KMS-11 (cell line): ENCODE results near the gene GTF3A.

Experiments
- H2AFZ ChIP-seq: fragments of 200-600 bp; sonication (generic); 2 replicates; pipeline ENCODE4 v1.6.1; 2016; ENCODE audit warnings: antibody characterized with exemption, mixed run types, low read depth
- H3K27ac ChIP-seq: fragments of 200-600 bp; sonication (generic); 2 replicates; pipeline ENCODE4 v1.6.1; 2016; ENCODE audit warnings: mild to moderate bottlenecking, mixed run types
- H3K27me3 ChIP-seq: fragments of 200-600 bp; sonication (generic); 2 replicates; pipeline ENCODE4 v1.6.1; 2017; ENCODE audit warnings: mild to moderate bottlenecking, low read depth, mixed run types, moderate library complexity; ENCODE audit not compliant: insufficient read depth
- H3K36me3 ChIP-seq: fragments of 200-600 bp; sonication (generic); 2 replicates; pipeline ENCODE4 v1.6.1; 2017; ENCODE audit warnings: mild to moderate bottlenecking, mixed run types; ENCODE audit not compliant: insufficient read depth
- H3K4me1 ChIP-seq: fragments of 200-600 bp; sonication (generic); 2 replicates; pipeline ENCODE4 v1.6.1; 2016; ENCODE audit warnings: mild to moderate bottlenecking, low read depth, mixed run types; ENCODE audit not compliant: poor library complexity, severe bottlenecking
- H3K4me2 ChIP-seq: fragments of 200-600 bp; sonication (generic); 2 replicates; pipeline ENCODE4 v1.7.0; 2016; ENCODE audit warnings: mild to moderate bottlenecking, mixed run types
- H3K4me3 ChIP-seq: fragments of 200-600 bp; sonication (generic); IDR thresholded peaks from 2 replicates; pipeline ENCODE4 v1.6.1; 2017; ENCODE audit warnings: low read depth, low read length, mixed read lengths; ENCODE audit not compliant: insufficient read depth
- H3K79me2 ChIP-seq: fragments of 200-600 bp; sonication (generic); 2 replicates; pipeline ENCODE4 v1.6.1; 2016; ENCODE audit warnings: low read depth, mixed run types; ENCODE audit not compliant: insufficient read depth
- H3K9ac ChIP-seq: fragments of 200-600 bp; sonication (generic); 2 replicates; pipeline ENCODE4 v1.6.1; 2016; ENCODE audit warnings: mild to moderate bottlenecking, mixed run types
- H4K20me1 ChIP-seq: fragments of 200-600 bp; sonication (generic); 2 replicates; pipeline ENCODE4 v1.6.1; 2016; ENCODE audit warnings: mild to moderate bottlenecking, mixed run types; ENCODE audit not compliant: insufficient read depth
- CTCF ChIP-seq: fragments of 200-600 bp; sonication (generic); conservative IDR thresholded peaks from 2 replicates; pipeline ENCODE4 v1.6.1; 2017; ENCODE audit warnings: low read depth, mild to moderate bottlenecking, antibody characterized with exemption, low read length, moderate library complexity, mixed read lengths

GTF3A gene

GRCh38 chr13:27388241-27388640, 36.2 kb upstream of the GTF3A start:
- Histone ChIP-seq H3K27me3 (no peaks in the 10 kb centered on the region), H3K36me3 (no peaks in the 10 kb centered on the region)

GRCh38 chr13:27389891-27390290, 34.5 kb upstream of the GTF3A start:
- Histone ChIP-seq H2AFZ (no peak overlapping the region), H3K27me3 (no peaks in the 10 kb centered on the region), H3K4me1 (no peaks in the 10 kb centered on the region), H3K79me2 (no peaks in the 10 kb centered on the region), H3K36me3 (no peaks in the 10 kb centered on the region), H3K4me3 (no peak overlapping the region), H3K9ac (no peak overlapping the region), H3K27ac (no peak overlapping the region), H3K4me2 (no peak overlapping the region), H4K20me1 (no peaks in the 10 kb centered on the region)
- no peak for TF ChIP-seq CTCF

More at GRCh38 chr13:27388241-27388640, 36.2 kb upstream of the GTF3A start:
- Histone ChIP-seq H4K20me1 (no peaks in the 10 kb centered on the region), H3K9ac (no peak overlapping the region), H3K79me2 (no peaks in the 10 kb centered on the region), H3K27ac (no peak overlapping the region), H3K4me2 (no peak overlapping the region), H3K4me1 (no peaks in the 10 kb centered on the region), H3K4me3 (no peak overlapping the region), H2AFZ (no peak overlapping the region)
- TF ChIP-seq CTCF, result no peak

- H3K4me1 ChIP-seq, result no peaks in the 10 kb centered on the region
These were observed 32.9 kb upstream of the GTF3A start for GRCh38 chr13:27391471-27391870.

GRCh38 chr13:27393101-27393500, 31.3 kb upstream of the GTF3A start:
- Histone ChIP-seq H2AFZ (no peak overlapping the region), H3K4me1 (no peaks in the 10 kb centered on the region), H3K9ac (no peak overlapping the region), H3K79me2 (no peaks in the 10 kb centered on the region), H4K20me1 (no peaks in the 10 kb centered on the region), H3K36me3 (no peaks in the 10 kb centered on the region), H3K27ac (no peak overlapping the region), H3K27me3 (no peaks in the 10 kb centered on the region), H3K4me2 (no peak overlapping the region), H3K4me3 (no peak overlapping the region)
- no peak for TF ChIP-seq CTCF

More at GRCh38 chr13:27391471-27391870, 32.9 kb upstream of the GTF3A start:
- no peak for TF ChIP-seq CTCF
- H4K20me1 ChIP-seq, result no peaks in the 10 kb centered on the region
- no peaks in the 10 kb centered on the region for H3K36me3 ChIP-seq
- H3K9ac ChIP-seq, result no peak overlapping the region
- H3K27ac ChIP-seq, result no peak overlapping the region
- H2AFZ ChIP-seq, result no peak overlapping the region
- no peak overlapping the region for H3K4me3 ChIP-seq
- H3K4me2 ChIP-seq, result no peak overlapping the region
- no peaks in the 10 kb centered on the region for H3K79me2 ChIP-seq
- no peaks in the 10 kb centered on the region for H3K27me3 ChIP-seq
